ENCODE results near the gene GTPBP6.
"Not testable (repeated sequence)": the region's sequence is repeated elsewhere in the genome, so short reads cannot be mapped to it uniquely, and the experiment has no call there.

The GTPBP6 gene

DNA sequence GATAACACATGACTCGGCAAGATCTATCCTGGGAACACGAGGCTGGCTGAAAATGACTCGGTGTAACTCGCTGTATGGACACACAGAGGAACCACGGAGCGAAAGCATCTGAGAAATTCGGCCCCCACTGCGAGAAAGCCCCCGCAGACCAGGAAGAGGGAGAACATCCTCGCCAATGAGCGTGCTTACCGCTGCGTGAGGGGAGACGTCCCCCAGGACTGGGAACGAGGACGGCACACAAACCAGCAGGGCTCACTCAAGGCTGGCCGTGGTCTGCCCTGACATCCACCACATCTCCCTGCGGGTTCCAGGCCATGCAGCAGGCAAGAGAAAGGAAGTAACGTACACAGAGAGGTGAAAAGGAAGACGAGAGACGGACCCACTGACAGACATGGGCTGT, 17.6 kb upstream of the GTPBP6 start:
- no peak for DNase-seq (ENCODE audit: low read depth in 2 of 3, low spot score in 1 of 3)

DNA sequence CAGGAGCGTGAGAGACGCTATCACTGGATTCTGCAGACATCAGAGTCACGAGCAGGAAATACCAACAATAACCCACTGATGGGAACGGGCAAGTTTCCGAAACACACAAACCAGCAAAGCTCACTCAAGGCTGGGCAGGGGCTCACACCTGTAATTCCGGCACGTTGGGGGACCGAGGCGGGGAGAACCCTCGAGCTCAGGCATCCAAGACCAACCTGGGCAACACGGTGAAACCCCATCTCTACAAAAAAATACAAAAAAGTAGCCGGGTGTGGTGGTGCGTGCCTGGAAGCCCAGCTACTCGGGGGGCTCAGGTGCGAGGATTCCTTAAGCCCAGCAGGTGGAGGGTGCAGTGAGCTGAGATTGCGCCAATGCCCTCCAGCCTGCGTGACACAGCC, 17.2 kb upstream of the GTPBP6 start:
- DNase-seq (ENCODE audit: low read depth in 2 of 3, low spot score in 1 of 3), result no peak

DNA sequence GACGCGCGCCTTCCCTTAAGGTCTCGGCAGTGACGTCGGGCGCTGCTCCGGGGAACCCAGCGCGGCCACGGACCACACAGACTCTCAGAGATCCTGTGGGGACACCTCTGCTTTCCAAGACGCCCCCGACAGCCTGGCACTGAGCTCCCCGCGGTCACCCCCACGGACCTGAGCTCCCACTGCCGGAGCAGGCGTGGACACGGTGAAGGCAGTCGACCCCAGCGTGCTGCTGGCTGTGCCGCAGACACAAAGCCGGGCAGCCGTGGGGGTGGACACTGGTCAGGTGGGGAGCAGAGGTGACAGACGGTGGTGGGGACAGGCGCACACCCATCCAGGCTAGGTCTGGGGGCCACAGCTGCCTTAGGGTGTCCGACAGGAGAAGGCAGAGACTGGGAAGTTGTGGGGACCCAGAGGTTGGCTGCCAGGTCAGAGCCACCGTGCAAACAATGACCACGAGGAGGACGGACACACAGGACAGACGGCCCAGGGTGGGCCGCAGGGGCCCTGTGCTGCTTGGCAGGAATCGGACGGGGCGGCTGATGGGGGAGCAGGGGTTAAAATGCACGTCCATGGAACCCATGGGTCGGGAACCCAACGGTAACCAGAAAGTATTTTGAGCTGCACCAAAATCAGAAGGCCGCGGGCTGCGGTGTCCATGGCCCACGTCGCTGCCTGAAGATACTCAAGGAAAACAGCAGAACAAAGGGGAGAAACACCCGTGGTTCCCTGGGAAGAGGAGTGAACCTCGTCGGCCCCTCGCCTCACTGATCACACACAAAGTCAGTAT, 16.6 kb upstream of the GTPBP6 start:
- DNase-seq (ENCODE audit: low read depth in 2 of 3, low spot score in 1 of 3), result no peak

DNA sequence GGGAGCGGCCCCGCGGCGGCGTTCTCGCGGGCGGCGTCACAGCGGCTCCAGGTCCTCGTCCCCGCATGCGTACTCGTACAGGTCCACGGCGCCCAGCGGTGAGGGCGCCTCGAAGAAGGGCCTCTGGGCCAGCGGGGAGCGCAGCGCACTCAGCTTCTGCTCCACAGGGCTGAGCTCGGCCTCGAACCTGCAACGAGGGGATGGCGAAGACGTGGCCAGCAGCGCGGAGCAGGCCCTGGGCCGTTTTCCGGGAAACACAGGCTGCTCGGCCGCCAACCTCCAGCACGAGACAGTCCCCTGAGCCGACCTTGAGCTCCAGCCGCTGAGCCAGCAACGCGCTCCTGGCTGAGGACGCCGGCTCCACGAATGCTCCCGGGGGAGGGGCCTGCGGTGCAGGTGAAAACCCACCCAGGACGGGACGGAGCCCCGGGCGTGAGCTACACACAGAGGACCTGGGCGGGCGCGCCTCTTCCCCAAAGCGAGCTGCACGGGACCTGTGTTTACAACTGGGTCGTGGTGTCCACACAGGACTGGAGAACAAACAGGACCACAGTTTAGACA, 15.8 kb upstream of the GTPBP6 start:
- no peak for DNase-seq (ENCODE audit: low read depth in 2 of 3, low spot score in 1 of 3)

DNA sequence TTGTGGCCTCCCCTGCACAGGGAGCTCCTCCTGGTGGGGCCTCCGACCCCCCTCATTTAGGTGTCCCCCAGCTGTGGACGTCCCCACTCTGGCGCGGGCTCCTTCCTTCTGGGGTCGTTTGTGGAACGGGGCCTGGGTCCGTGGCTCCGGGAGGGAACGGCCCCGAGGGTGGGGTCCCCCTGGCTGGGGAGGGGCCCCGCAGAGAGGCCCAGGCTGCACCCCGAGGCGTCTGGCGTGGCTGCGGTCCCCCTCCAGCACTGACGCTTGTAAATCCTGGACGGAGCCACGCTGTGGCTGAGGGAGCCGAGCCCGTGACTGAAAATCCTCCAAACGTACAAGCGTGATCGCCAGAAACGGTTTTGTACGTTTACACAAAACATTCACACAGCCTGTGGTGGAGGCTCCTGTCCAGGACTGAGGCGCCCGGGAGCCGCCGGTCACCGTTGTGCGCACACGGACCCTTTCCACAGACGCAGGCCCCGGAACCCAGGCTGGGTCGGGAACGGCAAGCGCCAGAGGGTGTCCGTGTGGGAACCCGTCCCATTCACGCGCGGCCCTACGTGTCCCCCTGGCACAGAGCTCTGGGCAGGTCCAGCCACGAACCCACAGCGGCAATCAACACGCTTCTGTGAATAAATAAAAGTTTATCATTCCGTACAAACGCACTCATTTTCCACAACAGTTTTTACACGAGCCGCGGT, 15.2 kb upstream of the GTPBP6 start:
- DNase-seq (ENCODE audit: low read depth in 2 of 3, low spot score in 1 of 3), result no peak

DNA sequence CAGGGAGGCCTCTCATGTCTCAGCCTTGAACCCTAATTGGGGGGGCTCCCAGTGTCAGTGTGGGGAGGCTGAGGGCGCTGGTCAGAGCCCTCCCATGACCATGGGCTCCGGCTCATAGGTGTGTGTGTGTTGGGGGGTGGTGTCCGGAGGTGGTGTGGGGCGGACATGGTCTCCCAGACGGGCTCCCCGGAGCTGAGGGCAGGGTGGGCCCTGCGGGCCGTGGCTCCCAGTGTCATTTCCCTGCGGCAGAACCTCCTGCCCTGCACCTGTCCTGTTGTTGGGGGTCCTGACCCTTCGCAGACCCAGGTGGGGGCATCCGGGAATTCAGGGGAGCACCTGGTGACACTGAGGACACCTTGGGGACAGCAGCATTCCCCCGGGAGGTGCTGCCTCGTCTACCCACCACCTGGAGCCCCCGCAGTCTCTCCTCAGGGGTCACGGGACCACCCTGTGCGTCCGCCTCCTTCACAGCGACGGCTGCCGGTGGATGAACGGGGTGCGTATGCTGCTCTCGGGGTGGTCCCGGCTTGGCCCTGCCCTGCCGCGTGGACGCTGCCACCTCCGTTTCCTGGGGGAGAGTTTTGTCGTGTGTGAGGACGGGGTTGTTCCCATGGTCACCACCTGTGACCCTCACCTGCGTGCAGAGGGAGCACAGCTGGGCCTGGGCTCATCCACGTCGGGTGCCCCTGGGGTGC, 14.5 kb upstream of the GTPBP6 start:
- no peak for DNase-seq (ENCODE audit: low read depth in 2 of 3, low spot score in 1 of 3)

DNA sequence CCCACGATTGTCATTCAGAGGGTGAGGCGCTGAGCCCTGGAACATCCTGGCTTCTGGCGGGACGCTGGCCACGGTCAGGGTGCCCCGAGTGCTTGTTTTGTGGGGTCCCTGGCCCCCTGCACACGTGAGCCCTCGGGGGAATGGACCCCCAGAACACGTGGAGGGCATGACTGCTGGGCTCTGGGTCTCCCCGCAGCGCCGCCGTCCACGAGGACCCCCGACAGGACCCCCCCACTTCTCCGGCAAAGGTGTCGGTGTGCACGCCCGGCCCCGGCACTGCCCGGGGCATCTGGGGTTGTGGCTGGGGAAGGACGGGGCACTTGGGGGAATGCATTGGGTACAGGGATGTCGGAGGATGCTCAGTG, 13.9 kb upstream of the GTPBP6 start:
- DNase-seq (ENCODE audit: low read depth in 2 of 3, low spot score in 1 of 3), result no peak

DNA sequence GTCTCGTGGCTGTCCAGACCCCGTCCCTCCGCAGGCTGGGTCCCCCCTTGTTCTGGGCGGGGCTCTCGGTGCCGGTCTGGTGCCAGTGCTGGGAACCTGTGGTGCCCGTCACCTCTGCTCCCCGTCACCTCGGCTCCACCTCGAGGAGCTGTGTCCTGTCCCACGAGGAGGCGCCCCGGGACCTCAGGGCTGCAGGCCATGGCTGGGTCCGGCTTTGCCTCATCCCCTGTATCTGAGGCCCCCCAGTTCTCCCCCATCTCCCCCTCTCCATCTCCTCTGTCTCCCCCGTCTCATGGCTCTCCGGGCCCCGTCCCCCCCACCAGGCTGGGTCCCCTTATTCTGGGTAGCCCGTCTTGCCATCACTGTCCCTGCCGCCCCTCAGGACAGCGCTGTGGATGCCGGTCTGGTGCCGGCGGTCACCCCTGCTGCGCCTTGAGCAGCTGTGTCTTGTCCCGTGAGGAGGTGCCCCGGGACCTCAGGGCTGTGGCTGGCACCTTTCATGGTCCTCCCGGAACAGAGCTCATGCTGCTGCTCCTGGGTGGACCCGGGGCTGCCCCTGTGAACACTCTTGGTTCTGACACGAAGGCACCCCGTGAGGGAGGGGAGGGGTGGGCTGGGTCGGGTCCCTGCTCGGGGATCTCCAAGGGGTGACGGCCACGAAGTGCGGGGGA, 13.4 kb upstream of the GTPBP6 start:
- no peak for DNase-seq (ENCODE audit: low read depth in 2 of 3, low spot score in 1 of 3)

DNA sequence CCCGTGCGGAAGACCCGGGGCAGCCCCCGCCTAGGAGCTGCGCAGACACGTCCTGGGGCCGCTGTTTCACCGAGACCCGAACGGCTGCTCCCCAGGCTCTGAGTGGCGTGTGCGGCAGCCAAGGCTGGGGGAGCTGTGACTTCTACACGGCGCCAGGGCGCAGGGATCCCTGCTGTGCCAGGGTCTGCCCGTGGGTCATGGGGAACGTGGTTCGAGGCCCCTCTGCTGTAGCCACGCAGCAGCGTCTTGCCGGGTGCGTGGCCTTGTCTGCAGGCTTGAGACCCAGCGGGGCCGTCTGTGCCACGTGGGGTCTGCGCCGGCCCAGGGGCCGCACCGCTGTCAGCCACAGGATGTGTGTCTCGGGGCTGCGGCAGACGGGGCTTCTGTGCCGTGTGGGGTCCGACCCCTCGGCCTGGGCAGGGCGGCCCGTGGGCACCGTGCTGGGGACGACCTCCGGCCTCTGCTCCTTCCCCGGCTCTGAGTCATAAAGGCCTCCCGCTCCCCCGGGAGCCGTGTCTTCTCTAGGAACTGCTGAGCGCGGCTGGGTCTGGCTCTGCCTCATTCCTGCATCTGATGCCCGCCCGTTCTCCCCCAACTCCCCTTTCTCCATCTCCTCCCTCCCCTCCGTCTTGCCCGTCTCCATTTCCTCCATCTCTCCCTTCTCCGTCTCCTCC, 12.7 kb upstream of the GTPBP6 start:
- no peak for DNase-seq (ENCODE audit: low read depth in 2 of 3, low spot score in 1 of 3)

DNA sequence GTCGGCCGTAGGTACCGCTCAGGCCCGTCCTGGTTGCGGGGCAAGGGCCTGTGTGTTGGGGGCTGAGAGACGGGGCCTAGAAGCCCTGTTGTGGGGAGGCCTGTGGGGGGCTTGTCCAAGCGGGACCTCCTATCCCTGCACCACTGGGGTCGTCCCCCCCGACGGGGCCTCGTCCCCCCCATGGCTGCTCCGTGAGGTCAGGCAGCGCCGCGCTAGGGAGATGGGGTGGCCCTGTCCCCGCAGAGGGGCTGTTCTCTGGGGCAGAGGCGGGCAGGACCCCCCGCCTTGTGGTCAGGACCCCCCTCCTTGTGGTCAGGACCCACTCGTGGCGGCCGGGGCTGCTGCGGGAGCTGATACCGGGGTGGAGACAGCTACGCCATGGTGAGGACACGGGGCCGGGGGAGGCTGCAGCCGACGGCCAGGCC, 12.1 kb upstream of the GTPBP6 start:
- no peak for DNase-seq (ENCODE audit: low read depth in 2 of 3, low spot score in 1 of 3)

DNA sequence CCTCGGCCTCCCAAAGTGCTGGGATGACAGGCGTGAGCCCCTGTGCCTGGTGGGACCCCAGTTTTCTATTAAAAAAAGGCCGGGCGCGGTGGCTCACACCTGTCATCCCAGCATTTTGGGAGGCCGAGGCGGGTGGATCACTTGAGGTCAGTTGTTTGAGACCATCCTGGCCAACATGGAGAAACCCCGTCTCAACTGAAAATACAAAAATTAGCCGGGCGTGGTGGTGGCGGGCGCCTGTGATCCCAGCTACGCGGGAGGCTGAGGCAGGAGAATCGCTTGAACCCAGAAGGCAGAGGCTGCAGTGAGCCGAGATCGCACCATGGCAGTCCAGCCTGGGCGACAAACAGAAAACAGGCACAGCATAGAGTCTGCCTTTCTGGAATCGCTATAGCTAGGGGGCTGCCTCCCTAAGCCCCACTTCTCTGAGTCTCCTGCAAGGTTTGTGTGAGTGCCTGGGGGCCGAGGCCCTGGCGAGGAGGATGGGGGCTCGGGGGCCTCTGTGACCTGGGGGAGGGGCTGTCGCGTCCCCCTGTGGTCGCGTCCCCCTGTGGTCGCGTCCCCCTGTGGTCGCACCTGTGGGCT, 11.6 kb upstream of the GTPBP6 start:
- DNase-seq (ENCODE audit: low read depth in 2 of 3, low spot score in 1 of 3), result not testable (repeated sequence)

DNA sequence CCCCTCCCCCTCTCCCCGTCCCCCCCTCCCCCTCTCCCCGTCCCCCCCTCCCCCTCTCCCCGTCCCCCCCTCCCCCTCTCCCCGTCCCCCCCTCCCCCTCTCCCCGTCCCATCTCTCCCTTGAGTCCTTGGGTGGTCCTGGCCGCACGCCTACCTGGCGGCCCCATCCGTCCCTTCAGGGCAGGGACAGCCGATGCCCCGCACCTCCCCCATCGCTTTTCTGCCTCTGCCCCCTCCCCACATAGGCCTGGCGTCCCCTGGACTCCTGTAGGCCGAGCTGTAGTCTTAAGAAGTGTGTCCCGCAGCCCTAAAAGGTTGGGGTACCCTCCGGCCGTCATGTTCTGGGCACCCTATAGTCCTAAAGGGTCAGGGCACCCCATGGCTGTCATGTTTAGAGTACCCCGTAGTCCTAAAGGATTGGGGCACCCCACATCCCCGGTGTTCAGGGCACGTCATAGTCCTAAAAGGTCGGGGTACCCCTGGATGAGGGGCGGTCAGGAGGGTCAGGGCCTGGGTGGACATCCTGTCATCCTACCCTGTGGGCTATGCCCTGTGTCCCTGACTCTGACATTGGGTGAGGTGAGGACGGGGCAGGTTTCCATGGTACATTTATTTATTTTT, 10.8 kb upstream of the GTPBP6 start:
- no peak for DNase-seq (ENCODE audit: low read depth in 2 of 3, low spot score in 1 of 3)

DNA sequence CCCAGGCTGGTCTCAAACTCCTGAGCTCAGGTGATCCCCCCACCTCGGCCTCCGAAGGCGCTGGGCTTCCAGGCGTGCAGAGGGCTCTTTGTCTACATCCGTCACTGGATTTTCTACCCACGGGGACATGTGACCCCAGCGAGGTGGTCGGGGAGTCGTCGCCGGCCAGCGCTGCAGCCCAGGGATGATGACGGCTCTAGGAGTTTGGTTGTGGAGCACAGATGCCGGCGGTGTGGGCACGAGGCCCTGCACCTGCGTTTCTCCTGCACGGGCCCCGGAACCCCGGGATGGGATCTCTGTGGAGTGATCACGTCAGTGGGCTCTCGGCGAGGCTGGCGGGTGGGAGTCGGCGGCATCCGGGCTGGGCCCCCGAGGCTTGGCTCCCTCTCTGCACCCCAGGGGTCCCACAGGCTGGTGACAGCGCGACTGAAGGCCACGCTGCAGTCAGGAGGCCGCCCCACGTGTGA, 9.1 kb upstream of the GTPBP6 start:
- no peak for DNase-seq (ENCODE audit: low read depth in 2 of 3, low spot score in 1 of 3)

DNA sequence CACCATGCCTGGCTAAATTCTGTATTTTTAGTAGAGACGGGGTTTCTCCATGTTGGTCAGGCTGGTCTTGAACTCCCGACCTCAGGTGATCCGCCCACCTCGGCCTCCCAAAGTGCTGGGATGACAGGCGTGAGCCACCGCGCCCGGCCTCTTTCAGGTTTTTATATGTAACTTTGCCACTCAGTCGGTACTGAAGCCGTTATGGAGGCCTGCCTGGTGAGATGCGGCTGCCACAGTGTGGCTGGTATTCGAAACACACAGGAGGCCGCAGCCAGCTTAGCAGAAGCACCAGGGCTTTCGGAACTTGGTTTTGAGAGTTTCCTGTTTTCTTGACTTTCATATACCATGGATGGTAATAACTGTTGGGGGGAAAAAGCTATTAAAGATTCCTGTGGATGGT, 6.1 kb upstream of the GTPBP6 start:
- DNase-seq (ENCODE audit: low read depth in 2 of 3, low spot score in 1 of 3), result not testable (repeated sequence)

DNA sequence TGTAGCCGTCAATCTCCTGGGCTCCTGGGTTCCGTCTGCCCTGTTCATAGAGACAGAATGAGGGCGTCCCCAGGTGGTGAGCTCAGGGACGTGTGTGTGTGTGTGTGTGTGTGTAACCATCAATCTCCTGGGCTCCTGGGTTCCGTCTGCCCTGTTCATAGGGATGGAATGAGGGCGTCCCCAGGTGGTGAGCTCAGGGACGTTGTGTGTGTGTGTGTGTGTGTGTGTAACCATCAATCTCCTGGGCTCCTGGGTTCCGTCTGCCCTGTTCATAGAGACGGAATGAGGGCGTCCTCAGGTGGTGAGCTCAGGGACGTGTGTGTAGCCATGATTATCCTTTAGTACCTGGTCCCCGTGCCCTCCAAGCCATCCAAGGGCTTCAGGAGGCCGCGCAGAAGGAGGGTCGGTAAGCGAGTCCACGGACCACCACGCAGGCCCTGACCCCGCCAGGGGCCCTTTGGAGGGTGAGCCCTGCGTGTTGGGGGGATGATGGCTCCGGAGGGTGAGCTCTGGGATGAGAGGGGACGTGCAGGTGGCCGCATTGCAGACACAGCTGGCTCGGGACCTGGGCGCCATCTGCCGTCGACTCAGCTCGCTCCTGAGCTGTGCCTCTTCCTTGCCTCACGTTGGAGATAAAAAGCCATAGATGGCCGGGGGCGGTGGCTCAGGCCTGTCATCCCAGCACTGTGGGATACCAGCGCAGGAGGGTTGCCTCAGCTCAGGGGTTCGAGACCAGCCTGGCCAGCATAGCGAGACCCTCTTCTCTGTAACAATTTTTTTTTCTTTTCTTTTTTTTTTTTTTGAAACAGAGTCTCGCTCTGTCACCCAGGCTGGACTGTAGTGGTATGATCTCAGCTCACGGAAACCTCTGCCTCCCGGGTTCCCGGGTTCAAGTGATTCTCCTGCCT, 5.4 kb upstream of the GTPBP6 start:
- DNase-seq (ENCODE audit: low read depth in 2 of 3, low spot score in 1 of 3), result no peak

DNA sequence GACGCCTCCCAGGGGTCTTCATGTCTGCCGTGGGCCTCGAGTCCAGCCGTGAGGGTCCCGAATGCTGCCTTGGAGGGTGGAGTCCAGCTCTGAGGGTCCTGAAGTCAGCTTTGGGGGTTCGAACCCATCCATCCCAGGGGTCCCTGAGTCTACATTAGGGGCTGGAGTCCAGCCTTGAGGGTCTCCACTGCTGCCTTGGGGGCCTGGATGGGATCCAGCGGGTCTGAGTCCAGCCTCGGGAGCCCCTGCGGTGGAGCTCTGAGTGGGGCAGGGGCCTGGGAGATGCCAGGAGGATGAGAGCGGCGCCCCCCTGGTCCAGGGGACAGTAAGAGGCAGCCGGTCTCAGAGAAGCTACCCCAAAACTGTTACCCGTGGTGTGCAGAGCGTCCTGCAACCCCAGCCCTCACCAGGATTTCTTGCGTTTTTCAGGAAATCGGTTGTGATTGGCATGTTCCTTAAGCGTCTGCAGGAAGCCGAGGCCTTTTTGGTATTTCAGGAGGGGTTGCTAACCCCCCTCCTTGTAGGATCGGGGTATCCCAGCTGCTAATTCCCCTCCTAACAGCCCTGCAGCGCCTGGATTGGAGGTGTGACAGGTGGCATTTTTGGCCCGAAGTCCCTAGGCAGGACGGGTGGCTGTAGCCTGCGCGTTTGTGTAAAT, 1.7 kb upstream of the GTPBP6 start:
- no peak for DNase-seq (ENCODE audit: low read depth in 2 of 3, low spot score in 1 of 3)

DNA sequence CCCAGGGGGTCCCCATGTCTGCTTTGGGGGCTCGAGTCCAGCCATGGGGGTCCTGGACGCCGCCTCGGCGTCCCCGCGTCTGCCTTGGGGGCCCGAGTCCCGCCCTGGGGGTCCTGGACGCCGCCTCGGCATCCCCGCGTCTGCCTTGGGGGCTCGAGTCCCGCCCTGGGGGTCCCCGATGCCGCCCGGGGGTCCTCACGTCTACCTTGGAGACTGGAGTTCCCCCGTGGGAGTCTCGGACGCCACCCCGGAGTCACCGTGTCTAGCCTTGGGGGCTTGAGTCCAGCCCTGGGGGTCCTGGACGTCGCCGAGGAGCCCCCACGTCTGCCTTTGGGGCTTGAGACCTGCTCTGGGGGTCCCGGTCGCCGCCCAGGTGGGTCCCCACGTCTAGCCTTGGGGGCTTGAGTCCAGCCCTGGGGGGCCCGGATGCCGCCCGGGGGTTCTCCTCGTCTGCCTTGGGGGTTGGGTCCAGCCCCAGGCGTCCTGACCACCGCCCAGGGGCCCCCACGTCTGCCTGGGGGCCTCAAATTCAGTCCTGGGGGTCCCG, 1.1 kb upstream of the GTPBP6 start:
- no peak for DNase-seq (ENCODE audit: low read depth in 2 of 3, low spot score in 1 of 3)

Measured in stimulated activated CD4-positive, alpha-beta T cell treated with anti-CD3 and anti-CD28 coated beads, Interleukin-12 subunit alpha, Interleukin-12 subunit beta, amount 100 ng/mL, for 48 hours (primary cell).